Activated CD4-positive, CD25-positive, alpha-beta regulatory T cell treated with anti-CD3 and anti-CD28 coated beads, Interleukin-2, amount 50 U/mL, for 72 hours (primary cell): Measurements from ENCODE around the gene PGF.

Source experiments
- DNase-seq: peaks from one replicate; pipeline ENCODE4 v3.0.0; 2021

Gene PGF

DNA sequence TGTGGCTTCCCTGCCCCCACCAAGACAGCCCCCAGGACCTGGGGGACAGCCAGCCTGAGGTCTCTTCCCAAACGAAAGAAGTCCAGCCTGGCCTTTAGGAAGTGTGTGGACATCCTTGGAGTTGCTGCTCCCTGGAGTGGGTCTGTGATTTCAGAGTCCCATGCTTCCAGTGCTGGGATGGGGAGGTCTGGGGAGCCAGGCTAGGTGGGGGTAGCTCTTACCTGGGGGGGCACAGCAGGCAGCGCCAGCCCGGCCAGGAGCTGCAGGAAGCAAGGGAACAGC lies 509 bp downstream of the PGF start:
- DNase-seq = no peak

DNA sequence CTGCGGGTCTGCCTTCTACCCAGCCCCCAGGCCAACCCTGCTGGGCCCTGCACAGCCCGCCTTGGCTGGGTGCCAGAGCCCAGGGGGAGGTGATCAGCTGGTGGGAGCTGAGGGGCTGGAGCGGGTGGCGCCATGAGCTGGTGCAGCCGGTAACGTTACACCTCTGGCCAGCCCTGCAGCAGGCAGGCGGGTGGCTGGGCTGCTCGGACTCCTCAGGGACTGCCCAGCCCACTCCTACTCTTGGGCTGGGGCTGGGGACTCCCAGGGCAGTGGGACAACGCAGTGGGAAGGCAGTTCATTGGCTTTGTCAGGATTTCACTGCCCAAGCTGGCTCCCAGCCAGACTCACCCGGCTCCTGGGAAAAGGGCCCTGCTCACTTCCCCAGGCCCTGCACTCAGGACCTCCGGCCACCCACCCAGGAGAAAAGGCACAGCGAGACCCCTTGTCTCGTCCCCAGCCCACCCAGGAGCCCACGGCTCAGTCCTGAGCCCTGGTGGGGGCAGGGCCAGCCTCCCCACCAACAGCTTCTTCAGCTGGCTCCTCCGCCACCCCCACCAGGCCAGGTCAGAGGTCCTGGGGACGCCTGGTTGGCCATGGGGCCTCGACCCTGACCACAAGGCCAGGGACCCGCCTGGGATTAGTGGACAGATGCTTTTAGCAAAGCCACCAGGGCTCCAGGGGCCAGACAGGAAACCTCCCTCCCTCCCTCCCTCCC lies 1.0 kb downstream of the PGF start:
- DNase-seq = no peak

DNA sequence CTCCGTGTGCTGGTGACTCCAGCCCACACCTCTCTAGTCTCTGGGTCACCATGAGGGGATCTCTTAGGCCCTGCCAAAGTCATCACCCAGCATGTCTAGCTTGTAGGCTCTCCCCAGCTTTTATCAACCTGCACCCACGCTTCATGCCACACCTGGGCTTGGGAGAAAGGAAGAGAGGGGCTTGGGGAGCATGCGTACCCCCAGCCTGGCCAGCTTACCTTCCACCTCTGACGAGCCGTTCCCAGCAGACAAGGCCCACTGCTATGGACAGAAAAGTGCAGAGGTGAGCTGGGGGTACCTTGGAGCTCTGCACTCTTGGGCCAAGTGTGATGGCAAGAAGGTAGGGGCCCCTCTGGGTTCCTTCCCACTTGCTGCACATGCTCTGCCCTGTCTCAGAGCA lies 1.7 kb downstream of the PGF start:
- no peak for DNase-seq

DNA sequence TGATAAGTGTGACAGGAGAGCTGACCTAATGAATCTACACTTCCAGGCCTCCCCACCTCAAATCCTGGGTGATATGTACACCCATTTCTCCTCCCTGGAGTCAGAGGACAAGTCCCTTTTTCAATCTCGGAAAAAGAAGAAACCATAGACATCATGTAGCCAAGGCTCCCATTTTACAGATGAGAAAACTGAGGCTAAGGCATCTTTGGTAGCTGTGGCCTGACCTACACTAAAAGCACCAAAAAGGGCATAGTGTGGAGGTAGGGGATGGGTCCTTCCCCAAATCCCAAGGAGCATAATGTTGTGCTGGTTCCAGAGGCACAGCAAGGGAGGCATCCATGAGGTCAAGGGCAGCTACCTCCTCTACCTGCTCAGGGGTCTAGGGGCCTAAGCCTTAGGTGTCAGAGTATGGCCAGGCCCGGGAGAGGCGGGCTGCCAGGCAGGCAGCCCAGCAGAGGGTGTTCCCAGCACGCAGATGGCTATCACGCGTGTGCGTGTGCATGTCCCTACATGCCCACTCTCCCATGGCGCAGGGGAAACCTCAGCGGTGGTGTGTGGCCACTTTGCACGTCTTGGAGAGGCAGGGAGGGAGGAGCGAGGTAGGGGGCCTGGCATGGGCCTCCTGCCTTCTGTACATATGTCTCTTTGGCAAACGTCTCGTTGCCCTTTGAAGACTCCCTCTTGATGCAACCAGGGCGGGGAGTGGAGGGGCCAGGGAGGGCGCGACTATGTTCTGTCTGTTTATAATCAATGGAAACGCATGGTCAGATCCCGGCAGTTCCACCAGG lies 2.5 kb downstream of the PGF start:
- DNase-seq = no peak

DNA sequence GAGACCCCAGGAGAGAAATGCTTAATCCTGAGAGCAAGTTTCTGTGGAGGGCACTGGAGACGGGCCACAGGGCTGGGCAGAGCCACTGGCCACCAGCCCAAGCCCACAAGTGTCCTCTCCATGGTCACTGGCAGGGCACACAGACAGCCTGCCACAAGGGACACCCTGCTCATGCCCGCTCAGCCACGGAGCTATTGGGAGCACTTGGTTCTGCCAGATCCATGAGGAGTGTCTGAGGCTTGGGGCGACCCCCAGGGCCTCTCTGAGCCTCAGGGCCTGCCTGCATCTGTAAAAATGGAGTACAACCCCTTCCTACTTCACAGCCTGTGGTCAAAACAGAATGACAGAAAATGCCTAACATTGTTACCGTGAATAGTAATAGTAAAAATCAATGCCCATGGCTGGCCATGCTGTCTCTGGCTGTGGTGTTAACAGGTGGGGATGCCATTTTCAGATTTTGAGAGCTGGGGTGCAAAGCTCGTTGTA lies 3.2 kb downstream of the PGF start:
- no peak for DNase-seq

DNA sequence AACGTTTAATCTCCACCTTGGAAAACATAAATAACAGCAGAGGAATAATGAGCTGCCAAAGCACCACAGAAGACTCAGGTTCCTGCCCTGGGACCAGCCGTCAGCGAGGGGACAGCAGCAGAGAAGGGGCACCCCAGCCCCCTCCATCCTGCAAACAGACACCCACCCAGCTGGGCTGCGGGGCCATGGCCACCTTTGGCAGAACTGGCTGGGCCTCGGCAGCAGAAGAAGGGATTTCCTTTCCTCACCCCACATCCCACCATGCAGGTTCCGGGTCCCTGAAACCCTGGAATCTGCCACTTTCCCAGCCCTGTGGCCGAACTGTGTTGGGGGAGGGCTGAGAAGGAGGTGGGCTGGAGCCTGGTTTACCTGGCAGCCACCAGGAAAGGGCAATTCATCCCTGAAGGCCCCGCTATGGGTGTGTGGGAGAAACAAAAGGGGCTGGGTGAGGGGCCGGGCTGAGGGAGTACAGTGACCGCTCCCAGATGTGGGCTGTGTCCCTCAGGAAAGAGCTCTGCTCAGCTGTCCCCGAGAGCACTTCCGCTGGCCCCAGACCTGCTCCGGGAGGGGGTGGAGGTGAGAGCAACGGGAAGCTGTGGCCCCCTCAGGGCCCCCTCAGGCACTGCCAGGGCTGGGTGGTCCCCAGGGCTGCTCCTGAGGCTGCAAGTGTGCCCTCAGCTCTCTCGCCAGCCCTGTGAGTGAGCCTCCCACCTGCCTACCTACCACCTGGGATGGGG lies 3.8 kb downstream of the PGF start:
- no peak for DNase-seq

DNA sequence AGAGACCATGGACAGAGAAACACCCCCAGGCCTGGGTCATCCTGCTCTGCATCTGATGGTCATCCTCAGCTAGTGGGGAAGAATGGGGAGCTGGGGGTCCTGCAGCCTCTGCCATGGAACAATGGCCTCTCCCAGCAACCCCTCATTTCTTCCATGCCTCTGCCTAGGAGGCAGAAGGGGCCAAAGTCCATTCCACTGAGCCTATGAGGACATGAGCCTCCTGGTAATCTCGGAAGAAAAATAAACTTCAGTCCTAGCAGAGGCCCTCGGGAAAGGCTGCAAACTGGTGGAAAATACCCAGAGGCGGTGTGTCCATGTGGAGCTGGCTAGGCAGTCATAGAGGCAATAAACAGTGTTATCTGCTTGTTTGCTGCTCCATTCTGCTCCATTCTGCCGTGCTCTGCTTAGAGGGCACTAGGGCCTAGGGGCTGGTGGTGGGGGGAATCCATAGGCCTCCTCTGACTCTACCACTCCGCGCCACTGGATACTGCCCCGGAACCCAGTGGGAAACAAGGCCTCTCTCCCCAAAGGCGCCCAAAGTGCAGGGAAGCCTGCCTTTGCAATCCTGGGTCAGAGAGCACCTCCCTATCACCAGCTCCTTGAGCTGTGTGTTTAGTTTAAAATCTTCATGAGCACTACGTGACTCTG lies 4.5 kb downstream of the PGF start:
- DNase-seq = no peak

DNA sequence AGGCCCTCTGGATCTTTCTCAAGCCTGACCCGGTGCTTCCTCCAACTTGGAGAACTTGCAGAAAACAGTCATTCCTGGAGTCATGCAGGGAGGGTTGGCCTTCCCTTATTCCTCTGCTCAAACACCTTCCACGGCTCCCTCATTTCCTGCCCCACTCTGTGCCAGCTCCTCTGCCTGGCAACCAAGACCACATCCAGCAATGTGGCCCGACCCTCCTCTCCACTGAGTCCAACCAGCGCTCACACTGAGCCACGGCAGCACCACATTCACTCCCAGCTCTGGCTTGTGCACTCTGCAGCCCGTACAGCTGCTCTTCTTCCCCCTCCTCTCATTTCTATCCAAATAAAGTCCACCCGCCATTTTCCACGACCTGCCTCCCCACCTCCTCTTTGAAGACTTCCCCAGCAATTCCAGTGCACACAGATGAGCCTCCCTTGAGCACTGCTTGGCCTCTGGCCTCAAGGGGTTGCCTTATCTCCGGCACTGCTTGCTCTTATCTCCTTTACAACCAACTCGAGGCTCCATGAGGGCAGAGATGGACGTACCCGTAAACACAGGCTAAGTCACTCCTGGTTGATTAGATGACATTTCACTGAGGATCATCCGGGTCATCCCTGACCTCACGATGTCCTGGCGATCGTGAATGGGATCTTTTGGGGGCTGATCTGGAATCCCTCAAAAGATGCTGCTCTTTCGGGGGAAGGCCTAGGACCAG lies 5.4 kb downstream of the PGF start:
- DNase-seq = no peak

DNA sequence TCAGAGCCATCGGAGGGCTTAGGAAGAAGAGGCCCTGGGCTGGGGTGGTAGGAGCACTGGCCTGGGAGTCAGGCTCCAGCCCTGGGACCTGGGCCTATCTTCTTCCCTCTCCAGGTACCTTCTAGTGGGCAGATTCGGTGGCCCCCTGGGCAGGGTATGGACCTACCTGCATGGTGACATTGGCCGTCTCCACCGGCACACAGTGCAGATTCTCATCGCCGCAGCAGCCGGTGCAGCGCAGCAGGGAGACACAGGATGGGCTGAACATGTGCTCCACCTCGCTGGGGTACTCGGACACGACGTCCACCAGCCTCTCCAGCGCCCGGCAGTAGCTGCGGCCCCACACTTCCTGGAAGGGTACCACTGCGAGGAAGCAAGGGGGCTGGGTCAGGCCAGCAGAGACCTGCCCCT lies 6.2 kb downstream of the PGF start:
- DNase-seq = no peak

DNA sequence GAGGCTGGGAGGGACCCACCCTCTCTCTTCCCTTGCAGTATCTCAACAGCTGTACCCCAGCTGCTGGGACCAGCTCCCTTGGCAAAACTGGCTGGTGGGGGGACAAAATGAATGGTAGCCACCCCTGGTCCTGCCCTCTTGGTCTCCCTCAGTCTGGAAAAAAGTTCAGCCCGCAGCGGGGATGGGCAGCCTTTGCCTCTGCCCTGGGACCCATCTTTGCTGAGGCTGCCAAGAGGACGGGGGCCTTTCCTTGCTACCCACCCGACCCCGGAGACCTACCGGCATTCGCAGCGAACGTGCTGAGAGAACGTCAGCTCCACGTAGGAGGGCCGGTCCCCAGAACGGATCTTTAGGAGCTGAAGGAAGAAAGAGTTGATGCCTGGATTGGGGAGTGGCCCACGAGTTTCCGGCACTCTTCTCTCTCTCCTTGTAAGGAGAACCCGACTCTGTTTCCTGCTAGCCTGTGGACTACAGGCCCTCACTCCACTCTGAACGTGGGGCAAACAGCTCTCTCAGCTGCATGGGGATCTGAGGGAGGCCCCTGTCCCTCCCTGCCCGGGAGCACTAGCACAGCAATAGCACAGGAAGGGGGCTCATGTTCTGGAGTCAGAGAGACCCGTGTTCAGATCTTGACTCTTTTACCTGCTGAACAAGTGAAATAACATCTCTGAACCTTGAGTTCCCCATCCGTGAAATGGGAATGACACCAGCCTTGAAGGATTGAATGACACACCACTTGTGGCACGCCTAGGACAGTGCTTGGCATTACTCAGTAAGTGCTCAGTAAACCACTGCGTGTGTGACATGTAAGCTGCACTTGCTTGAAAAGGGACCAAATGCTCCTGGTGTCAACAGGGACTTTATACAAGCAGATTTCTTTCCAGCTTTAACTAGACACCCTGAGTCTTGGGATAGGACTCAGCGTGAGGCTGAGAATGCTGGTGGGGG lies 6.9 kb downstream of the PGF start:
- DNase-seq = no peak

DNA sequence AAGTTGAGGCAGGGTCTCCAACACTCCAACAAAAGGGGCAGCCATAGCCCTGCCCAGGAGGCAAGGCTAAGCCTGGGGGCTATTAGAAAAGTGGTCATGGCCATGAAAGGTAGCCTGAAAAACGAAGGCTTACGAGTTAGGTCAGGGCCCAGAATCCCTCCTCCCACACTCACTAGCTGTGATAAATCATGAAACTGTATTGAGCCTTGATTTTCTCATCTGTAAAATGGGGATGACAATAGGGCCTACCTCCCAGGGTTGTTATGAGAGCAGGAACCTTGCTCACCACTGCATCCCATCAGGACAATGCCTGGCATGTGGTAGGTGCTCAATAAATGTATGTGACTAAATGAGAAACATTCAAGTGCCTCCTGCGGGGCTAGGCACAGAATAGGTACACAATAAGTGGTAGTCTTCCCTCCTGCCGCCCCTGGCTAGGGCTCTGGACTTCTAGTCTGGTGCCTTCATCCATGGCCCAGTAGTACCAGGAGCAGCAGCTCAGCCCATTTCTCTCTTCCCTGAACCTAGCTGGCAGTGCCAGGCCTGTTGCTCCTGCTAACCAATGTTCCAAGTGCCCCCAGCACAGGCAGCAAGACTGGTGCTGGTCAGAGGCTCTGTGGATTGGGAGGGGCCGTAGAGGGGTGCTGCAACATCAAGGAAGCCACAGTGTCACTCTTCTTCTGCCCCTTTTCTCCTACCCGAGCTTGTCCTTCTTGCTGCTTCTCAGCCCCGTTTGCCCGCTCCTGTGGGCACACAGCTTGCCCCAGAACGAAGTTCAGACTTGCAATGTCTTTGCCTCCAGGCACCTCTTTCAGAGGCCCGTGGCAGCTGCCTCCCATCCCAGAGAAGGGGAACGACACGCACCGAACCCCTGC lies 7.8 kb downstream of the PGF start:
- DNase-seq = no peak

DNA sequence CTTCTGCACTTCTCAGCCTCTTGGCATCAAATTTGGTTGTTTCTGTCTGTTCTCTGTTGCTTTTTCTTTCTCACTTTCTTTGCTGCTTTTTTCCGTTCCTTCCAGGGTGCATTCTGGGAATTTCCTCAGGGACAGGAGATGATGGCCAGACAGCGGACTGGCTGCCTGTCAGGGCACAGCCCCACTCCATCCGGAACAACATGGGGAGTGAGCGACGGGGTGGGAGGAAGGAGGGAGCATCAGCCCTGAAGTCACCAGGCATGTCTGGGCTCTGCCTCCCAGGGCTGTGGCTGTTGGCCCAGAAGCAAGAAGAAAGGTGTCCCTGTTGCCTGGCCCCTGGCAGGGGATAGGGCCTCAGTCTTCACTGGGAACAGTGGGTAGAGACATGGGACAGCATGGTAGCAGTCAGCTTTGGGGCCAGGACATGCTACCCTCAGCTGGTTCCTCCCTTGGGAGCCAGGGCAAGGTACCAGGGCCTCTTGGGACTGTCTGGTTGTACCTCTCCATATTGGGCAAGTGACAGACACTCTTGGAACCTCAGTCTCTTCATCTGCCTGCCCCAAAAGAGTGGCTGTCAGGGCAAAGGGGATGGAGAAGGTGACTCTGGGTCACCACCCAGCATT lies 8.6 kb downstream of the PGF start:
- DNase-seq = no peak

DNA sequence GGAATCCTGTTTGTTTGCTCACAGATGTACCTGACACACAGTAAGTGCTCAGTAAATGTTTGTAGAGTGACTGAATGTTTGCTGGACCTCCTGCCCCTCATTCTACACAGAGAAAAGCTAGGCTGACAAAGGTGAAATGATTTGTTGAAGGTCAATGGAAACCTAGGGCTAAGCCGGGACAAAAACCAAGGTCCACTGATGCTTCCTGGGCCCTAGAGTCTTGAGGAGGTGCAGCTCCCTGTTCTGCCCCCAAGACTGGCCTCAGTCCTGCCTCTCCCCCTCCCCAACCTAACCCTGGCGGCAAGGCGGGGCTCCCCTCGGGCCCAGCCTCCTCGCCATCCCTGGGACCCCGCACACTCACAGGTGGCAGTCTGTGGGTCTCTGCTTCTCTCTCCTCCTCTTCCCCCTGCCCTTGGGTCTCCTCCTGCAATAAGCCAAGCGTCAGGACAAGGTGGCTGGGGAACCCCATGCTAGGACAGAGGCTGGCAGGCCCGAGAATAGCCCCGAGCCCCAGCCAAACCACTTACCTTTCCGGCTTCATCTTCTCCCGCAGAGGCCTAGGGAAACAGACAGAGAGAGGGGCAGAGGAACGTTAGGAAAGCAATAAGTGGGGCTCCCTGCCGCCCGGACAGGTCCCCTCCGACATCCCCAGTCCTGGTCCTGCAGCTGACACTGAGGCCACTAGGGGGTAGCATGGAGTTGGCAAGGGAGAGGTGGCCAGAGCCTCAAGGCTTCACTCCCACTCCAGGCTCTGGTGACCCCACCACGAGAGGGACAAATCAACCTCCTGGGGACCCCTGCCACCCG lies 9.3 kb downstream of the PGF start:
- peak; percentile 79 for DNase-seq

DNA sequence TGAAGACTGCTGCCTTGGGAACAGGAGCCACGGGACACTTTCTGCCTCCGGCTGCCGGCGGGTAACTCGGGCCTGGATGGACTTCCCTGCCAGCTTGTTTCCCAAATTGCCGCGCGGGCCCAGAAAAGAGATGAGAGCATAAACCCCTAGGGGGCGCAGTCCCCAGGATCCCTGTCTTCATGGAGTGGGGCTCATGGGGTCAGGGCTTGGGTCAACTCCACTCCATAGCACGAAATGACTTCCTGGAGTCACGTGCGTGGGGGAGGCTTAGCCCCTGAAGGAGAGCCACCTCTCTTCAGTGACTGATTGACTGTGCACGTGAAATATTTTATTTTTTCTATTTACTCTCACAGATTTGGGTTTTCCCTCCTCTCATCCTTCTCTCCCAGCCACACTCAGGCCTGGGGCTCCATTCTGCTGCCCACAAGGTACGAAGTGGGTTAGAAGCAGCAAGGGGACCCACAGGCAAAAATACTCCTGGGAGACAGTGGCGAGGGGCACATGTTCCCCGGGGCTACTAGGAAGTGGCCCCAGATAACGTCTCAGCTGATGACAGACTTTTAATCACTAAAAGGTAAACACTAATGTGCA lies 10.0 kb downstream of the PGF start:
- DNase-seq = no peak

DNA sequence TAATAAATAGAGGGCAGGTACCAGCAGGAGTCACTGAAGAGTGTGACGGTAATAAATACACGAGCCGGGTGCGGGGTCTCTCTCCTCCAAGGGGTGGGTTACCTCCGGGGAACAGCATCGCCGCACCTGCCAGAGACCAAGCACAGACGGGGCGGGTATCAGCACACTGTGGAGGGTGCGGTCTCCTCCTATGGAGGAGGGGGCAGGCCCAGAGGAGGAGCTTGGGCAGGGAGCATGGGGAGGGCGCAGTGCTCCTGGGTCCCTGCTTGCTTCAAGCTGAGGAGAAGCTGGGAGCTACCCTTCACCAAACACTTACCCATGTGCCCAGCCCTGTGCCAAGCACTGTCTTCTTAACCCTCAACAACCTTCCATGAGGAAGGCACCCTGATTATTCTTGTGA lies 12.8 kb downstream of the PGF start:
- DNase-seq = no peak

DNA sequence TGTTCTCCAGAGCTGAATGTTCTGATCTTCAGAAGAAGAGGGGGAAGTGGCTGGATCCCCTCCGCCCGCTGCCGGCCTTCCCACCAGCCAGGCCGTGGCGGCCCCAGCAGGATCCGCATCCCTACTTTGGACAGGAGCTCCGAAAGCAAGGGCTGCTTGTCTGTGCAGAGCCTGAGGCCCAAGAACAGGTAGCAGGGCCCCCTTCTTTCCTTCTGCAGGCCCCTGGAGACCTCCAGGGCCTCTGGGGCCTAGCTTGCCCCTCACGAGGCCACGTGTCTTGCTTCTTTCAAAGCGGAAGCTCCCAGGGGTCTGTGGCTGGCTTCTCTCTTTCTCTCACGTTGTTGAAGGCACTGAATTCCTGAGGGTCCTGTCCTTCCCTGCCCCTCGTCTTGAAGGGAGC lies 13.2 kb downstream of the PGF start:
- no peak for DNase-seq

DNA sequence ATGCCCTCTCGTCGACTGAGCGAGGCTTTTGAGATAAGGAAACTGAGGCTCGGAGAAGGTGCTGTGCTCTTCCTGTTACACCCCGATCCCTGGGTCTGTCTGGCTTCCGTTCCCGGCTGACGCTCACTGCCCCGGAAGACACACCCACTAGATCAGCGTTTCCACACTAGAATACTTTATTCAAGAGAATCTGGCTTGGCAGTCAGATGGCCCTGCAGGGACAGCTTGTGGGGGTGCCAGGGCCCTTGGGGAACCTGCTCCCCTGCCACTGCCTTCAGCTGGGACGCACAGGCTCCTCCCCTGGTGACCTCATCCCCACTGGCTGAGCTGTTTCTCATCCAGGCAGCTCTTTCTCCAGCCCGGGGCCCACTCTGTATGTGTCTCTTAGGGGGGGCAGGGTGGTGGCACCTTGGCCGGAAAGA lies 13.7 kb downstream of the PGF start:
- peak; percentile 66 for DNase-seq

DNA sequence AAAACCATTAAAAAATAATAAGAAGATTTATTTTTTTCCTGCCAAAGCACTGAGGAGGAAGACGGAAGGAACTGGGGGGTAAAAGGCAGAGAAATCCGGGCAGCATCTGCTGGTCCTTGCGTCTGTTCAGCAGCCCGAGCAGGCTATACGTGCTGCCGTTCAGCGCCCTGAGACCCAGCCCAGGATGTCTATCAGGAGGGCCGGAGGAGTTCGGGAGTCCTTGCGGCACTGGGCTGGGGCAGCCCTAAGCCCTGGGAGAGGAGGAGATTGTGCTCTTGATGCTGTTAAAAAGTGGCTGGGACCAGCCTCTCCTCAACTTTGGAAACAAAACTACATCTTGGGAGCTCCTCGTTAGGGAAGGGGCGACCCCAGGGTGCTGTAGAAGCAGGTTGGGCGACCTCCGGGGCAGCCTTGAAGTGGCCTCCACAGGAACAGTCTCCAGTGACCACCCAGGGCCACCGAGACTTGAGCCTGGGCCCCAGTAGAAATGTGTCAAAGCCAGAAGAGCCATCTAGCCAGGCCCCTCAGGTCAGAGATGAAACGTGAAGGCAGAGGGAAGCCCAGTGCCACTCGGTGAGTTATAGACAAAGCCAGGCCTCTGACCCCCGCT lies 14.3 kb downstream of the PGF start:
- DNase-seq = no peak
